ENCODE data around the gene CNN1.
"Not testable (repeated sequence)": the region's sequence is repeated elsewhere in the genome, so short reads cannot be mapped to it uniquely, and the experiment has no call there.

Gene CNN1

DNA sequence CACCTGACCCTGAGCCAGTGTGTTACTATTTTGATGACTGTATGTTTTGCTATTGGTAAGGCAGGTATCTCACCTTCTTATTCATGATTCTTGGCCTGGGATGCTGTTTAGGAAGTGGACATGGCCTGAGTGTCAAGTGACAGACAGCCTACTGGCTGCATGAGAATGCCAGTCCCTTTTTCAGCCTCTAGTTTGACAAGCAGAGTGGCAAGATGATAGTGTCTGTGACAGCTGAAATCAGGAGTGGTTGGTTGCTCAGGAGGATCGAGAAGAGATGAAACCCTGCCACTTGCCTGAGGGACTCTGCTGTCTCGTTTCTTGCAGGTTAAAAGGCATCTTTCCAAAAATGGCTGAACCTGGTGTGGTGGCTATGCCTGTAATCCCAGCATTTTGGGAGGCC is 27.5 kb downstream of the CNN1 start:
- no peak for DNase-seq (ENCODE audit: low spot score)

DNA sequence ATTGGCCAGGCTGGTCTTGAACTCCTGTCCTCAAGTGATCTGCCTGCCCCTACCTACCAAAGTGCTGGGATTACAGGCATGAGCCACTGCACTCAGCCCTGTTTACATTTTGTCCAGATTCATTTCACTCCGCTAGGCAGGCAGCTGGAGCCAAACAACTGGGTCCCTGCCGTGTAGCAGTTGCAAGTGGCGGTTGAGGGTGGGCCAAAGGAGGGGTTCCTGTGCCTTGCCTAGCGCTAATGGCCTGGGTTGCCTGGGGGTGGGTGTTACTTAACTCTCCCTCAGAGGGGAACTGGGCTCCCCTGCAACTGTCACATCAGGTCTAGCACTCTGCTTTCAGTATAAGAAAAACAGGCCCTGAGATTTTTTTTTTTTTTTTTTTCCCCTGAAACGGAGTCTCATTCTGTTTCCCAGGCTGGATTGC is 31.4 kb downstream of the CNN1 start:
- DNase-seq (ENCODE audit: low spot score): no peak

DNA sequence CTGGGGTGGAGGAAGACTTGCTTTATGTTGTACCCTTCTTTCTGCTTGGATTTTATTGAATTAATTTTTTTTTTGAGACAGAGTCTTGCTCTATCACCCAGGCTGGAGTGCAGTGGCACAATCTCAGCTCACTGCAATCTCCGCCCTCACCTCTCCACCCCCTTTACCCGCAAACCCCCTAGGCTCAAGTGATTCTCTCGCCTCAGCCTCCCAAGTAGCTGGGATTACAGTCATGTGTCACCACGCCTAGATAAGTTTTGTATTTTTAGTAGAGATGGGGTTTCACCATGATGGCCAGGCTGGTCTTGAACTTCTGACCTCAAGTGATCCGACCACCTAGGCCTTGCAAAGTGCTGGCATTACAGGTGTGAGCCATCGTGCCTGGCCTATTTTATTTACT is 34.7 kb downstream of the CNN1 start:
- not testable (repeated sequence) for DNase-seq (ENCODE audit: low spot score)

DNA sequence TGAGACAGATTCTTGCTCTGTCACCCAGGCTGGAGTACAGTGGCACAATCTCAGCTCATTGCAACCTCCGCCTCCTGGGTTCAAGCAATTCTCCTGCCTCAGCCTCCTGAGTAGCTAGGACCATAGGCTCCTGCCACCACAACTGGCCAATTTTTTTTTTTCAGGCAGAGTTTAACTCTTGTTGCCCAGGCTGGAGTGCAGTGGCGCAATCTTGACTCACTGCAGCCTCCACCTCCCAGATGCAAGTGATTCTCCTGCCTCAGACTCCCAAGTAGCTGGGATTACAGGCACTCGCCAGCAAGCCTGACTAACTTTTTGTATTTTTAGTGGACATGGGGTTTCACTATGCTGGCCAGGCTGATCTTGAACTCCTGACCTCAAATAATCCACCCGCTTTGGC is 35.1 kb downstream of the CNN1 start:
- not testable (repeated sequence) for DNase-seq (ENCODE audit: low spot score)

DNA sequence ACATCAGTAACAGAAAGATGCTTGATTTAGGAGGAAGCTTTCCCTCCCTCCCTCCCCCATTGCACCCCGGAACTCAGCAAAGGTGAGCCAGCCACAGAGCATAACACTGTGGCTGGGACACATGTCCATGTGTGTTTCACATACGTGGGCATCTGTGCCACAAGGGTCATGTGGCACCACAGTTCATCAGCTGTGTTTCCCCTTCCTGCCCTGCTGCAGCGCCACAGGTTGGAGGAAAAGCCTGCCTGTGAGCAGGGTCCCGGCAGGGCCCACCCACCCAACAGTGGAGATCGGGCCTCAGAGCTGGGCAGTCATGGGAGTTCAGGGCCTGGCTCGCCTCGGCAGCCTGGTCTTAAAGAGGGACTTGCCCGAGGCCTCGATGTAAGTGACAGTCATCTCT is 36.0 kb downstream of the CNN1 start:
- no peak for DNase-seq (ENCODE audit: low spot score)

DNA sequence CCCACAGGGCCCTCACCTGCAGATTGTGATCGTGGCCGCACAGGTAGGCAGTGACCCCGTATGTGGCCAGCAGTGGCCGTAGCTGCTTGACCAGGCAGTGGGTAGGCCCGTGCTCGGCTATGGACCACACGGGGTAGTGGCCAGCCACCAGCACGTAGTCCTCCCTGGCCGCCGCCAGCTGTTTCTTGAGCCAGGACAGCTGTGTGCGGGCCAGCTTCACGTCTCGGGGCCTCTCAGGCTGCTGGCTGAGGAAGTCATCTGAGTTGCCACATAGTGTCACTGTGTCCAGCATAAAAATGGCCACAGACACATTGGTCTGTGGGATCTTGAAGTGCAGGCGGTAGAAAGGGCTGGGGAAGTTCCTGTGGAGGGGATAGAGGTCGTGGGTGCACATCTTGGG is 37.6 kb downstream of the CNN1 start:
- DNase-seq (ENCODE audit: low spot score): no peak

DNA sequence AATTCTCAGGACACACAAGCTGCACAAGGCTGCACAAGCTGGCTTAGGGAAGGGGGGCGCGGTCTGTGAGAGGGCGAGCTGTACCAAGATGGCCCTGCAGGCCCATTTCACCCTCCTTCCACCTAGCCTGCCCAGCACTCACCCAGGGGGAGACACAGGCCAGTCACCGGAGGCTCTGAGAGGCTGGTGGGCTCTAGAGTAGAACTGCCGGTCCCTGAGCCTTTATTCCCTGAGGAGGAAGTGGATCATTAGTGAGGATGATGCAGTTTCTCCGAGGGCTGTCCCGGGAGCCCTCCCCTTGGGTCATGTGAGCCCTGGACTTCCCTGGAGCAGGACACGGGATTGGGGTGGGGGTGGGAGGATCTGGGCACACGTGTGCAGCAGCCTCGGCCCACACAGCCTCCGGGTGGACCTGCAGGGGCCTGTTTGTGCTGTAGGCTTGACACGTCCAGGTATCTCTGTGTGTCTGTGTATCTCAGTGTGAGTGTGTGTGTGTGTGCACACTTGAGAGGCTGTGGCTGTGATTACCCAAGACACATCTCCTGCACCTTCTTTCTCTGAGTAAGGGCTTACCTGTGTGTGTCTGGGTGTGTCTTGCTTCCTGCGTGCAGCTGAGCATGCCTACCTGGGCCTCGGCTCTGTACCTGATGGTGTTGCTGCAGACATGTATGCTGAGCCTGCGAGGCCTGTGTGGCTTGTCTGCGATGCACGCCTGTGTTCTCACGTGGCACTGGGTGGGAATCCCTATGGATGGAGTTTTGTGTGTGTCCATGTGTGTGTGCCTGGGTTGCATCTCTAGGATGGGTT is 39.0 kb downstream of the CNN1 start, which contains the start of gene ACP5:
Gene ACP5, minus strand, starts transcription at position 195 of the 807 bp plus-strand sequence. CDS start 328 bp downstream, outside the sequence.
- DNase-seq (ENCODE audit: low spot score): peak; percentile 30

DNA sequence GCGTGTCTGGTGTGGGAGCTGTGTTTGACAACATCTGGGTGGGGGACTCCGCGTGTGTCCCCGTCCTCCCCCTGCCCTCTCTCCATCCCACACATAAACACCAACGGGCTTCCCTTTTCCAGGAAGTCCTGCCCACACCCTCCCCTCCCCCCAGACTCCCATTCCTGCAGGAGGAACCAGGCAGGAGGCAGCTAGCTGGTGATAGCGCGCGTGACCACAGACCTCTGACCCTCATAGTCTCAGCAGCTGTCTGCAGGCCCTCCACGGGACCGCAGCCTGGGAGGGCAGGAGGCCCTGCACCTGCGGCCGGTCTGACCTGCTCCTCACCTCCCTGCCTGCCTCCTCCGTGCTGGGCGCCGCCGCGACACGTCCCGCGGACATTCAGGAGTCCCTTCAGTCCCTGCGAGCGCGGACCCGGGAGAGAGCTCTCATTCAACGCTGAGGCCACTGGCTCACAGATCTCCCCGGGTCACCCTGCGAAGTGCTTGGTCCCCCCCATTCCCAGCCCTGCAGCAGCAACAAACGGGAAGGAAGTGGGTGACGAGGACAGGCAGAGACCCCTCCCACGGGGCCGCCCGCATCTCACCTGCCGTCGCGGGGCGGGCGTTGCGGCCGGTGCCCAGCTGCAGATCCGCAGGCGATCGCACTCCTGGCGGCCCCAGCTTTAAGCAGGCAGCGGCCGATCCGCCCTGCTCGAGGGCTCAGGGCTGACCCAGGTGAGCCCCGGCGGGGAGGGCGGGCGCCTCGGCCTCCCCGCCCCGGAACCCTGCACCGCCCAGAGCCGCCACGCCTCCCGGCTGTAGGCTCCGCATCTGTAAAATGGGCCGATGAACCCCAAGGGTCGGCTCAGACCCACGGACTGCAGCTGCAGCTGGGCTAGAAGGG is 39.8 kb downstream of the CNN1 start:
- DNase-seq (ENCODE audit: low spot score): peak; percentile 33

DNA sequence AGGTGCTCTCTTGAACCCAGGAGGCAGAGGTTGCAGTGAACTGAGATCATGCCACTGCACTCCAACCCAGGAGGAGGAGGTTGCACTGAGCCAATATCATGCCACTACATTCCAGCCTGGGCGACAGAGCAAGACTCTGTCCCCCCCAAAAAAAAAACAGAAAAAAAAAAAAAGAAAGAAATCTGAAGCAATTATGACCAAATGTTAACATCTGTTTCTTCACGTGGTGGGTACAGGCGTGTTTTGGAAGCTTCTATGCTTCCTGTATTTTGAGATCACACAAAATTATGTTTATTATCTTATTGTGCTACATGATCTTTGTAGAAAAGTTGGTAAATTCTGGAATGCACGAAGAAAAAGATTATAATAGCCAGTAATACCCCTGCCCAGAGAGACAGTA is 41.5 kb downstream of the CNN1 start:
- DNase-seq (ENCODE audit: low spot score): no peak

DNA sequence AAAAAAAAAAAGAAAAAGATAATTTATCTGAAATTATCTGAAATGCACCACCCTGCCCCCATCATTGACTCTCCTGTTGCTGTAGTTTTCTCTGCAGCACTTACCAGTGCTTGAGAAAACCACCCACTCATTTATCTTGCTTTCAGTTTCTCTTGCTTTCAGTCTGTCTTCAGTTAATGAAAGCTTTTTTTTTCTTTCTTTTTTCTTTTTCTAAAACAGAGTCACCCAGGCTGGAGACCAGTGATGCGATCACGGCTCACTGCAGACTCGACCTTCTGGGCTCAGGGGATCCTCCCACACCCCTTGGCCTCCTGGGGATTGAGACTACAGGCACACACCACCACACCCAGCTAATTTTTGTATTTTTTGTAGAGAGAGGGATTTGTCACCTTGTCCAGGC is 43.1 kb downstream of the CNN1 start:
- no peak for DNase-seq (ENCODE audit: low spot score)

DNA sequence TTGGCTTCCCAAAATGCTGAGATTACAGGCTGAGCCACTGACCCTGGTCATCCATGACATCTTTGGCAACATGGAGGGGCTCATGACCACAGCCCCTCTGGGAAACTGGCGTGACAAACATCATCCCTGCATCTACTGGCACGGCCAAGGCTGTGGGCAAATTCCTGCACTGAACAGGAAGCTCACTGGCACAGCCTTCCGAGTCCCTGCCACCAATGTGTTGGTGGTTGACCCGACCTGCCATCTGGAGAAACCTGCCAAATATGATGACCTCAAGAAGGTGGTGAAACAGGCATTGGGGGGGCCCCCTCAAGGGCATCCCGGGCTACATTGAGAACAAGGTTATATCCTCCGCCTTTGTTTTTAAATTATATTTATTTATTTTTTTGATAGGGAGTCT is 47.7 kb downstream of the CNN1 start:
- DNase-seq (ENCODE audit: low spot score): no peak

DNA sequence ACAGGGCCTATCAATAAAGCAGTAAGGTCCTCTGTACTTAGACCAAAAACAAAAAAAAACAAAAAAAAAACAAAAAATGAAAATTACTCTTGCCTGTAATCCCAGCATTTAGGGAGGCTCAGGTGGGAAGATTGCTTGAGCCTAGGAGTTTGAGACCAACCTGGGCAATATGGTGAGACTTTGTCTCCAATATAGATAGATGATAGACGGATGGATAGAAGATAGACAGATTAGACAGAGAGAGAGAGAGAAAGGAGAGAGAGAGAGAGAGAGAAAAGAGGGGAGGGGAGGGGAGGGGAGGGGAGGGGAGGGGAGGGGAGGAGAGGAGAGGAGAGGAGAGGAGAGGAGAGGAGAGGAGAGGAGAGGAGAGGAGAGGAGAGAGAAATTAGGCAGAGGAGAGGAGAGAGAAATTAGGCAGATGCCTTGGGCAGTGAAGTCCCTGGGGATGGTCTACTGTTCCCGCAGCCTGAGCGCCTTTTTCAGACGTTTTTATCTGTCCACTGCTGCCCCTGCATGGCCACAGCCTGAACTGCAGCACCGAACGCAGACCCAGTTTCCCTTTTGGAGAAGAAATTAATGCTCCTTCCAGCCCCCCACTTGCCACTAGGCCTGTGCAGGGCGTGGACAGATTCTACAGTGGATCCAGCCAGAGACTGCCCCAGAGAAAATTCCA is 48.8 kb downstream of the CNN1 start:
- peak; percentile 89 for DNase-seq (ENCODE audit: low spot score)

DNA sequence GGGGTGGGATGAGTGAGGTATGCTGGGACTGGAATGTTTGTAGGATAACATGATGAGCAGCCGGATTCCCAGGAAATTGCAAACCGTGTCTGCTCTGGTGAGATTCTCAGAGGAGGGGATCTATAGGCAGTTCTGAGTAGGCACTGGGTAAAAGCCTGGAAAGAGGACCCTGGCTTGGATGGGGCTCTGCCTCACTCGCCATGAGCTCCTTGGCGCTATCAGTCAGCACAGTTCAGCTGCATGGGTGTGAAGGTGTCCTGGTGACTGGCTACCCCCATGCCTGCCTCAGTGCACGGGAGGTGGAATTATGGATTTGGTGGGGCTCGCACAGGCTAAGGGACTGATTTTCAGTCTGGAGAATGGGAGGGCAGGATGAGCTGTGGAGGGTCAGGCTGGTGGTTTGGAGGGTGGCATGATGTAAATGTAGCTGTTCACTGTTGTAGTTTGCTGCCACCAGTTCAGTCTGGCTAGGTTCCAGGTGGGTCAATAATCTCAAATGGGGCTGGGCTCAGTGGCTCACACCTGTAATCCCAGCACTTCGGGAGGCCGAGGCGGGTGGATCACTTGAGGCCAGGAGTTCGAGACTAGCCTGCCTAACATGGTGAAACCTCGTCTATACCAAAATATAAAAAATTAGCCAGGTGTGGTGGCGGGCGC is 49.5 kb downstream of the CNN1 start:
- no peak for DNase-seq (ENCODE audit: low spot score)

DNA sequence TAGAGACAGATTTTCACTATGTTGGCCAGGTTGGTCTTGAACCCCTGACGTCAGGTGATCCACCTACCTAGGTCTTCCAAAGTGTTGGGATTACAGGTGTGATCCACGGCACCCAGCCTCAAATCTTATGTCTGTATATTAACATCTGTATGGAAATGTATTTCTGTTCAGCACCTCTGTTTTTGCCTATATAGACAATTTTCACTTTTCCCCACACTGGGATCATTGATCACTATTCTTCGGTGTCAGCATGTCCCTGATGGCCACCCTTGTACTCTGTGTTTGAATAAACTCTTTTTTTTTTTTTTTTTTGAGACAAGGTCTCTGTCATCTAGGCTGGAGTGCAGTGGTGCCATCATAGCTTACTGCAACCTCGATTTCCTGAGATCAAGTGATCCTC is 55.4 kb downstream of the CNN1 start:
- no peak for DNase-seq (ENCODE audit: low spot score)

DNA sequence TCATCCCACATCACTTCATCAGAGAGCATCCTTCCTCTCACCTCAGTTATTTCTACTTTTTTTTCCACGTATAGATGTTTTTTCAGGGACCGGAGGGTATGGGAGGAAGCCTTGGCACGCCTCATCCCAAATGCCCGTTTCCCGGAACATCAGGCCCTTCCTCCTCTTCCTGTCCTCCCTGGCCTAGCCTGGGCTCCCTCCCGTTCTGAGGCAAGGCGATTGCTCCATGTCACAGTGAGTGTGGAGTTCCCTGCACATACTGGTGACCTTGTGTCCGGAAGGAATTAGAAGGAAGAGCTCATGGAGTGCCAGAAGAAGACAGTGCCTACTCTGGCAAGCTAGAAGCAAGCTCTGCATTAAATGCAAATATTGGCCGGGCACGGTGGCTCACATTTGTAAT is 57.5 kb downstream of the CNN1 start:
- no peak for DNase-seq (ENCODE audit: low spot score)

DNA sequence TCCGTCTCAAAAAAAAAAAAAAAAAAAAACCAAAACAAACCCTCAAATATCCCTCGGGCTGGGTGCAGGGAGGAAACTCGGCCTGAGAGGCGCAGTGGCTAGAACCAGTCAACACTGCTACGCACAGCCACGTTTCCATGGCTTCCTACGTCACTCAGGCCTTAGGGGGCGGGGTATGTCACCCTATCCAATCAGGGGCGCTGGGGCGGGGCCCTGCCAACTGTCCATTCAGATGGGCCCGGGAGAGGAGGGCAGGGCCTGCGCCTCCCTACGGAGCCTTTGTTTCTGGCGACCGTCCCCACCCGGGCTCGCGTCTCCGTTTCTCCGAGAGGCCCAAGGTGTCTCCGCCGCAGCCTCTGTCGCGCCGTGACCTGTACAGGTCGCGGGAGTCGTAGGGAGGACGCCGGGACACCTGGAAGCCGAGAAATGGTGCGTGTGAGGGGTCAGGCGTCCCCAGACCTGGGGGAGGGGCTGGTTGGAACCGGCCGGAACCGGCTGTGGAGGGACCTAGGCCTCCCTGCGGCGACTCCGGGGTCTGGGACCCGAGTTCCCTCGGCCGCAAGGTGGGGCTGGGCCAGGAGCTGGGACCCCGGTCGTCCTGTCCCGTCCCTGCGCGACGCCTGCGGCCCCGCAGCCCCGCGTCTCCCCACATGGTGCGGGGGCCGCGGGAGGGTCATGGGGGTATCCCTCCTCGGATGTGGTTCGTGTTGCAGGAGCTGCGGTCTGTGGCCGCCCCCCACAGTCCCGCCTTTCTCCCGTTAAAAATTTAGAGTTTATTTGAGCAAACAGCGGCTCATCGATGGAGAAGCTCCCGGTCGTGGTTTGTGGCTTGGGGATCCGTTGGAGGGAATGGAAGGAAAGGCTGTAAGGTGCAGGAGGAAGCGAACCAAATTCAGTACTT is 58.8 kb downstream of the CNN1 start, which contains the start of gene ZNF627:
Gene ZNF627, plus strand, starts transcription at position 282 of the 901 bp plus-strand sequence. Its CDS starts 145 bp downstream, at position 427.
- DNase-seq (ENCODE audit: low spot score): peak; percentile 99

DNA sequence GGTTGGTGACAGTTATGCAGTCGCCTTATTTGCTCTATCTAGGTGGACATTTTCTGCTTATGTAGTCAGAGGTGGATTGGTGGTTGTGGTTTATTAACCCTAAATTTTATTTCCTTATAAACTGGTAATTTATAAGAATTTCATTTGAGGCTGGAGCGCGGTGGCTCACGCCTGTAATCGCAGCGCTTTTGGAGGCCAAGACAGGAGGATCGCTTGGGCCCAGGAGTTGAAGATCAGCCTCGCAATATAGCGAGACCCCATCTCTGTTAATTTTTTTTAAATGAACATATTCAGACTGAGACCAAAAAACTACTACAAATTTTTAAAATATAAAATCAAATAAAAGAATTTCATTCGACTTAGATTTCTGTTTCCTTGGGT is 59.4 kb downstream of the CNN1 start:
- no peak for DNase-seq (ENCODE audit: low spot score)

DNA sequence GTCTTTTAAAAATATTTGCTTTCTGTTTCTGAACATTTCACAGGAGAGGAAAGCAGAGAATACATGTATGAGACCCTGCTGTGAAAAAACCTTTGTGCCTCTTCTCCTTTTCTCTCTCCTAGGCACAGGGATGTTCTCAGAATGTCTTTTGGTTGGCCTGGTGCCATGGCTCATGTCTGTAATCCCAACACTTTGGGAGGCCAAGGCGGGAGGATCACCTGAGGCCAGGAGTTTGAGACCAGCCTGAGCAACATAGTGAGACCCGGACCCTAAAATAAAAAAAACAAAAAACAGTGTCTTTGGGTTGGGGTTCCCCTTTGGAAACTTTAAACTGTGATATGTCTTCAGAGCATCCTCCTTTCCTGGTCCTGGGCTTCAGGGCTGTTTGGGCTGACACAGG is 60.1 kb downstream of the CNN1 start:
- no peak for DNase-seq (ENCODE audit: low spot score)

DNA sequence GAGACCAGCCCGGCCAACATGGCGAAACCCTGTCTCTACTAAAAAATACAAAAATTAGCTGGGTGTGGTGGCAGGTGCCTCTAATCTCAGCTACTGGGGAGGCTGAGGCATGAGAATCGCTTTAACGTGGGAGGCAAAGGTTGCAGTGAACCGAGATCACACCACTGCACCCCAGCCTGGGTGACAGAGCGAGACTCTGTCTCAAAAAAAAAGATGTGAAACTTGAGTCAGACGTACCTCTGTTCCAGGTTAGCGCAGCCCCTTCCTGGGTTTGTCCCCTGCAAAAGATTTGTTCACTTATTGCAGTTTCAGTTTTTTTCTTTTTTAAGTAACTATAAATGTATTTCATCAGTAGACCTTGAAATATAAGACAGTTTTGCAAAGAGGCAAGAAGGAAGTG is 61.1 kb downstream of the CNN1 start:
- DNase-seq (ENCODE audit: low spot score): not testable (repeated sequence)
